GM12873 (cell line): Measurements from ENCODE around the gene PGD.

Source experiments
- CTCF ChIP-seq: IDR thresholded peaks from 2 replicates; pipeline ENCODE4 v1.5.1; 2012; ENCODE audit warnings: low read depth, mild to moderate bottlenecking, moderate library complexity, low read length, control low read depth; ENCODE audit not compliant: insufficient read depth; ENCODE audit errors: missing control alignments

Gene PGD

GRCh38 chr1:10456661-10457060 lies 57.8 kb downstream of the PGD start:
- no peak for TF ChIP-seq CTCF

GRCh38 chr1:10457875-10458274 lies 59.0 kb downstream of the PGD start:
- TF ChIP-seq CTCF, result no peak

GRCh38 chr1:10459184-10459583 lies 60.3 kb downstream of the PGD start:
- no peak for TF ChIP-seq CTCF

GRCh38 chr1:10467078-10467477 lies 68.2 kb downstream of the PGD start:
- TF ChIP-seq CTCF, result no peak

GRCh38 chr1:10470043-10470442 lies 71.2 kb downstream of the PGD start:
- no peak for TF ChIP-seq CTCF
